HEK293 (cell line): ENCODE measurements around the gene NUP210.

ENCODE experiments used
- CTCF ChIA-PET: fragments of 350-600 bp; formaldehyde crosslinking; extraction: SDS; loops from one replicate; lab custom pipeline; 2021; ENCODE audit warnings: antibody characterized with exemption; lab: Yijun Ruan, JAX
- POLR2A ChIA-PET: fragments of 300-600 bp; formaldehyde crosslinking; extraction: SDS; loops from one replicate; lab custom pipeline; 2020; ENCODE audit warnings: antibody characterized with exemption, inconsistent platforms; lab: Yijun Ruan, JAX
- H3K27ac ChIP-seq: fragments of 200-500 bp; sonication (Bioruptor generic); 2 replicates; pipeline ENCODE4 v1.5.1; 2014; ENCODE audit warnings: low read depth, low read length, control low read depth, inconsistent platforms; ENCODE audit errors: extremely low read depth
- H3K36me3 ChIP-seq, 2 experiments: fragments of 200-500 bp in 1 of 2; sonication (Bioruptor generic) in 1 of 2; 1 replicate in 1 of 2; 2 replicates in 1 of 2; pipeline ENCODE4 v1.5.1; 2014 to 2017; ENCODE audit warnings: inconsistent platforms in 2 of 2, low read length in 2 of 2; ENCODE audit not compliant: control insufficient read depth in 2 of 2, insufficient read depth in 1 of 2
- H3K4me1 ChIP-seq: fragments of 200-500 bp; sonication (Bioruptor generic); 2 replicates; pipeline ENCODE4 v1.5.1; 2014; ENCODE audit warnings: mild to moderate bottlenecking, low read length, inconsistent platforms; ENCODE audit not compliant: control insufficient read depth, insufficient read depth
- H3K4me3 ChIP-seq: 2 replicates; pipeline ENCODE4 v1.5.1; 2011; ENCODE audit warnings: low read depth, mild to moderate bottlenecking, control low read depth, low read length, moderate library complexity
- H3K9me3 ChIP-seq: fragments of 200-500 bp; sonication (Bioruptor generic); 2 replicates; pipeline ENCODE4 v1.5.1; 2014; ENCODE audit warnings: low read depth, low read length, inconsistent platforms; ENCODE audit not compliant: control insufficient read depth, insufficient read depth
- HOXD13 ChIP-seq: sonication (generic); formaldehyde crosslinking; IDR thresholded peaks from 2 replicates; pipeline ENCODE4 v1.8.0; 2022; ENCODE audit warnings: missing genetic modification reagents, borderline replicate concordance
- KLF7 ChIP-seq: fragments of 450-650 bp; formaldehyde crosslinking; IDR thresholded peaks from 2 replicates; pipeline ENCODE4 v1.5.1; 2016; ENCODE audit warnings: missing biosample characterization, missing genetic modification characterization, borderline replicate concordance
- OSR2 ChIP-seq: fragments of 450-650 bp; formaldehyde crosslinking; IDR thresholded peaks from 2 replicates; pipeline ENCODE4 v1.5.1; 2016; ENCODE audit warnings: missing biosample characterization, missing genetic modification characterization
- SP7 ChIP-seq: fragments of 450-650 bp; formaldehyde crosslinking; IDR thresholded peaks from 2 replicates; pipeline ENCODE4 v1.5.1; 2016; ENCODE audit warnings: missing biosample characterization, missing genetic modification characterization
- TRIM28 ChIP-seq: IDR thresholded peaks from 2 replicates; pipeline ENCODE4 v1.6.1; 2011; ENCODE audit warnings: low read length, control low read depth, borderline replicate concordance
- ZFP69B ChIP-seq: fragments of 450-650 bp; formaldehyde crosslinking; IDR thresholded peaks from 2 replicates; pipeline ENCODE4 v1.5.1; 2016; ENCODE audit warnings: missing biosample characterization, missing genetic modification characterization
- ZIC2 ChIP-seq: fragments of 450-650 bp; formaldehyde crosslinking; IDR thresholded peaks from 2 replicates; pipeline ENCODE4 v1.5.1; 2016; ENCODE audit warnings: missing biosample characterization, missing genetic modification characterization
- ZNF350 ChIP-seq: fragments of 450-650 bp; formaldehyde crosslinking; IDR thresholded peaks from 2 replicates; pipeline ENCODE4 v1.5.0; 2017; ENCODE audit warnings: missing biosample characterization, mild to moderate bottlenecking, missing genetic modification characterization
- ZNF529 ChIP-seq: fragments of 450-650 bp; formaldehyde crosslinking; IDR thresholded peaks from 2 replicates; pipeline ENCODE4 v1.5.1; 2017; ENCODE audit warnings: missing genetic modification characterization, missing biosample characterization; ENCODE audit not compliant: insufficient replicate concordance
- ZNF596 ChIP-seq: fragments of 450-650 bp; IDR thresholded peaks from 2 replicates; pipeline ENCODE4 v1.5.0; 2018; ENCODE audit warnings: missing biosample characterization, mild to moderate bottlenecking, missing genetic modification characterization, moderate library complexity
- ZNF629 ChIP-seq: fragments of 450-650 bp; formaldehyde crosslinking; IDR thresholded peaks from 2 replicates; pipeline ENCODE4 v1.5.1; 2017; ENCODE audit warnings: missing biosample characterization, missing genetic modification characterization
- ZNF701 ChIP-seq: fragments of 450-650 bp; formaldehyde crosslinking; IDR thresholded peaks from 2 replicates; pipeline ENCODE4 v1.5.1; 2016; ENCODE audit warnings: missing biosample characterization, missing genetic modification characterization
- ZNF785 ChIP-seq: fragments of 450-650 bp; formaldehyde crosslinking; IDR thresholded peaks from 2 replicates; pipeline ENCODE4 v1.5.1; 2016; ENCODE audit warnings: missing biosample characterization, missing genetic modification characterization
- ZNF791 ChIP-seq: fragments of 450-650 bp; formaldehyde crosslinking; IDR thresholded peaks from 2 replicates; pipeline ENCODE4 v1.5.1; 2016; ENCODE audit warnings: missing biosample characterization, missing genetic modification characterization
- ZSCAN30 ChIP-seq: fragments of 450-650 bp; IDR thresholded peaks from 2 replicates; pipeline ENCODE4 v1.5.1; 2018; ENCODE audit warnings: missing biosample characterization, mild to moderate bottlenecking, missing genetic modification characterization, moderate library complexity
- TF ChIP-seq, protein P1 (sequence below): fragments of 450-650 bp; formaldehyde crosslinking; conservative IDR thresholded peaks from 2 replicates; pipeline ENCODE4 v1.5.1; 2016; ENCODE audit warnings: low read depth, missing biosample characterization, missing genetic modification characterization
- TF ChIP-seq, protein P2 (sequence below): fragments of 450-650 bp; formaldehyde crosslinking; IDR thresholded peaks from 2 replicates; pipeline ENCODE4 v1.5.1; 2017; ENCODE audit warnings: missing biosample characterization, missing genetic modification characterization
- TF ChIP-seq, protein P3 (sequence below): fragments of 450-650 bp; formaldehyde crosslinking; IDR thresholded peaks from 2 replicates; pipeline ENCODE4 v1.5.1; 2016; ENCODE audit warnings: missing biosample characterization, missing genetic modification characterization

Gene NUP210

DNA sequence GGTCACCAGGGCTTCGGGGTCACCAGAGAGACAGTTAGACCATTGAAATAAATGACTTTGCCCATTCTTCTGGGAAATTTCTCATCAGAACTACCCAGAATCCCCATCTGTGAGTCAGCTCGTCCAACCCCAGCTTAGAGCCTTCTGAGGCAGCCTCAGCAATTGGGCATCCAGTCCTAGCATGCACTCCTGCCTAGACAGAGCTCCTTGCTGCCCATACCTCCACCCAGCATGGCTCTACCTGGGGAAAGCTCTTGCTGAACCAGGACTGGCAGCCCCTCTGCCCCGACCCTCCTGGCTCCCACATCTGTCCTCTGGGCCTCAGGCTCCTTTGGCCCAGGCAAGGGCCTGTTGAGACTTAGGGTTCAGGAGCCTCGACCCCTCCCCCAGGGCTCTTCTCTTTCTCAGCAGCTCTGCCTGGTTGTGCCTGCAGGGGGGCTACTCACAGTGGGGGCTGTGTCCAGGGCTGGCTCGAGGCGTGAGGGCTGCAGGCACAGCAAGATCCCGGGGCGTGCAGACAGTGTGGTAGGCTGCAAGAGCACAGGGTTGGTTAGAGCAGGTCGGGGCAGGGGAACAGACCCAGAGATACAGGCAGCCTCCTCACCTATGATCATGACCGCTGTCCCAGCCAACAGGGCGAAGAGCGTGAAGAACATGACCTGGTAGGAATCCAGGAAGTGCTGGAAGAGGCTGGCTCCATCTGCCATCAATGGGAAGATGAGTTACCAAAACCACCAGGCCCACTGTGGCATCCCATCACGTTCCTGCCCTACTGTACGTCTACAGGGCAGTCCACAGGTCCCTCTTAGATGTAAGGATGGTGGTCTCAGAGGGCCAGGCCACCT is 101.3 kb downstream of the NUP210 start:
- ChIA-PET POLR2A (interaction anchor here (1.1 kb wide), 1 partner anchor 13 kb away, joined by 3 read pairs; no protein-coding TSS in a partner anchor), CTCF (no interaction called here)

GRCh38 chr3:13317596-13318320 is 102.4 kb downstream of the NUP210 start:
- H3K4me3 ChIP-seq, result no peak overlapping the region
- TF ChIP-seq ZNF701 (tag by site-specific recombination), result no peak
- TF ChIP-seq ZIC2 (tag by site-specific recombination), result peak; percentile 55; the same call in 1 of the 2 replicates
- ChIA-PET CTCF (no interaction called here), POLR2A (interaction anchor here (1.1 to 1.2 kb wide), 2 partner anchors 8 to 14 kb away, joined by 3 read pairs; no protein-coding TSS in a partner anchor)
- no peaks in the 10 kb centered on the region for H3K9me3 ChIP-seq
- H3K36me3 ChIP-seq, result peaks cover 0 to 87% of the 10 kb centered on the region in 2 experiments; a peak in 2 of 3 replicates
- no peaks in the 10 kb centered on the region for H3K4me1 ChIP-seq
- H3K27ac ChIP-seq, result no peak overlapping the region

More for the DNA sequence above, 101.3 kb downstream of the NUP210 start:
- H3K4me3 ChIP-seq, result no peak overlapping the region
- peaks cover 0 to 94% of the 10 kb centered on the region in 2 experiments; a peak in 2 of 3 replicates for H3K36me3 ChIP-seq
- H3K4me1 ChIP-seq, result no peaks in the 10 kb centered on the region
- H3K9me3 ChIP-seq, result no peaks in the 10 kb centered on the region
- TF ChIP-seq ZNF529 (tag by site-specific recombination) (no peak), ZIC2 (tag by site-specific recombination) (peak; percentile 65), ZNF785 (tag by site-specific recombination) (no peak)
- TF ChIP-seq, protein P1, sequence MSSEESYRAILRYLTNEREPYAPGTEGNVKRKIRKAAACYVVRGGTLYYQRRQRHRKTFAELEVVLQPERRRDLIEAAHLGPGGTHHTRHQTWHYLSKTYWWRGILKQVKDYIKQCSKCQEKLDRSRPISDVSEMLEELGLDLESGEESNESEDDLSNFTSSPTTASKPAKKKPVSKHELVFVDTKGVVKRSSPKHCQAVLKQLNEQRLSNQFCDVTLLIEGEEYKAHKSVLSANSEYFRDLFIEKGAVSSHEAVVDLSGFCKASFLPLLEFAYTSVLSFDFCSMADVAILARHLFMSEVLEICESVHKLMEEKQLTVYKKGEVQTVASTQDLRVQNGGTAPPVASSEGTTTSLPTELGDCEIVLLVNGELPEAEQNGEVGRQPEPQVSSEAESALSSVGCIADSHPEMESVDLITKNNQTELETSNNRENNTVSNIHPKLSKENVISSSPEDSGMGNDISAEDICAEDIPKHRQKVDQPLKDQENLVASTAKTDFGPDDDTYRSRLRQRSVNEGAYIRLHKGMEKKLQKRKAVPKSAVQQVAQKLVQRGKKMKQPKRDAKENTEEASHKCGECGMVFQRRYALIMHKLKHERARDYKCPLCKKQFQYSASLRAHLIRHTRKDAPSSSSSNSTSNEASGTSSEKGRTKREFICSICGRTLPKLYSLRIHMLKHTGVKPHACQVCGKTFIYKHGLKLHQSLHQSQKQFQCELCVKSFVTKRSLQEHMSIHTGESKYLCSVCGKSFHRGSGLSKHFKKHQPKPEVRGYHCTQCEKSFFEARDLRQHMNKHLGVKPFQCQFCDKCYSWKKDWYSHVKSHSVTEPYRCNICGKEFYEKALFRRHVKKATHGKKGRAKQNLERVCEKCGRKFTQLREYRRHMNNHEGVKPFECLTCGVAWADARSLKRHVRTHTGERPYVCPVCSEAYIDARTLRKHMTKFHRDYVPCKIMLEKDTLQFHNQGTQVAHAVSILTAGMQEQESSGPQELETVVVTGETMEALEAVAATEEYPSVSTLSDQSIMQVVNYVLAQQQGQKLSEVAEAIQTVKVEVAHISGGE (tag by site-specific recombination), result no peak
- H3K27ac ChIP-seq, result no peak overlapping the region

- CTCF ChIA-PET, result interaction anchor here (0.7 to 1.0 kb wide), 2 partner anchors 10 to 11 kb away, joined by 3 to 4 read pairs; no protein-coding TSS in a partner anchor
- H3K4me3 ChIP-seq, result no peak overlapping the region
- no peaks in the 10 kb centered on the region for H3K4me1 ChIP-seq
- H3K9me3 ChIP-seq, result no peaks in the 10 kb centered on the region
- no peak overlapping the region for H3K27ac ChIP-seq
- TF ChIP-seq ZNF629, result no peak
- no peak for TF ChIP-seq KLF7 (tag by site-specific recombination)
- POLR2A ChIA-PET, result no interaction called here
- peaks cover 0 to 75% of the 10 kb centered on the region in 2 experiments; a peak in 2 of 3 replicates for H3K36me3 ChIP-seq
Measured at GRCh38 chr3:13316603-13317002, 103.5 kb downstream of the NUP210 start.

- Histone ChIP-seq H3K36me3 (peaks cover 0 to 62% of the 10 kb centered on the region in 2 experiments; a peak in 2 of 3 replicates), H3K4me1 (no peaks in the 10 kb centered on the region), H3K27ac (no peak overlapping the region), H3K9me3 (no peaks in the 10 kb centered on the region), H3K4me3 (no peak overlapping the region)
- POLR2A ChIA-PET, result no interaction called here
- CTCF ChIA-PET, result no interaction called here
- no peak for TF ChIP-seq ZNF791 (tag by site-specific recombination)
- no peak for TF ChIP-seq ZSCAN30 (tag by site-specific recombination)
- TF ChIP-seq ZNF350 (tag by site-specific recombination), result no peak
- TF ChIP-seq, protein P2, sequence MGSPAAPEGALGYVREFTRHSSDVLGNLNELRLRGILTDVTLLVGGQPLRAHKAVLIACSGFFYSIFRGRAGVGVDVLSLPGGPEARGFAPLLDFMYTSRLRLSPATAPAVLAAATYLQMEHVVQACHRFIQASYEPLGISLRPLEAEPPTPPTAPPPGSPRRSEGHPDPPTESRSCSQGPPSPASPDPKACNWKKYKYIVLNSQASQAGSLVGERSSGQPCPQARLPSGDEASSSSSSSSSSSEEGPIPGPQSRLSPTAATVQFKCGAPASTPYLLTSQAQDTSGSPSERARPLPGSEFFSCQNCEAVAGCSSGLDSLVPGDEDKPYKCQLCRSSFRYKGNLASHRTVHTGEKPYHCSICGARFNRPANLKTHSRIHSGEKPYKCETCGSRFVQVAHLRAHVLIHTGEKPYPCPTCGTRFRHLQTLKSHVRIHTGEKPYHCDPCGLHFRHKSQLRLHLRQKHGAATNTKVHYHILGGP (tag by site-specific recombination), result no peak
- no peak for TF ChIP-seq SP7 (tag by site-specific recombination)
- no peak for TF ChIP-seq ZNF596
- no peak for TF ChIP-seq ZFP69B (tag by site-specific recombination)
- TF ChIP-seq HOXD13, result no peak
- TF ChIP-seq, protein P3, sequence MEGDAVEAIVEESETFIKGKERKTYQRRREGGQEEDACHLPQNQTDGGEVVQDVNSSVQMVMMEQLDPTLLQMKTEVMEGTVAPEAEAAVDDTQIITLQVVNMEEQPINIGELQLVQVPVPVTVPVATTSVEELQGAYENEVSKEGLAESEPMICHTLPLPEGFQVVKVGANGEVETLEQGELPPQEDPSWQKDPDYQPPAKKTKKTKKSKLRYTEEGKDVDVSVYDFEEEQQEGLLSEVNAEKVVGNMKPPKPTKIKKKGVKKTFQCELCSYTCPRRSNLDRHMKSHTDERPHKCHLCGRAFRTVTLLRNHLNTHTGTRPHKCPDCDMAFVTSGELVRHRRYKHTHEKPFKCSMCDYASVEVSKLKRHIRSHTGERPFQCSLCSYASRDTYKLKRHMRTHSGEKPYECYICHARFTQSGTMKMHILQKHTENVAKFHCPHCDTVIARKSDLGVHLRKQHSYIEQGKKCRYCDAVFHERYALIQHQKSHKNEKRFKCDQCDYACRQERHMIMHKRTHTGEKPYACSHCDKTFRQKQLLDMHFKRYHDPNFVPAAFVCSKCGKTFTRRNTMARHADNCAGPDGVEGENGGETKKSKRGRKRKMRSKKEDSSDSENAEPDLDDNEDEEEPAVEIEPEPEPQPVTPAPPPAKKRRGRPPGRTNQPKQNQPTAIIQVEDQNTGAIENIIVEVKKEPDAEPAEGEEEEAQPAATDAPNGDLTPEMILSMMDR (tag by site-specific recombination), result no peak
- TF ChIP-seq TRIM28, result no peak
- no peak for TF ChIP-seq OSR2 (tag by site-specific recombination)
Measured at GRCh38 chr3:13314877-13315276, 105.2 kb downstream of the NUP210 start.
